22Rv1 (cell line): ENCODE results near the gene ABI1.
"Not testable (repeated sequence)": the region's sequence is repeated elsewhere in the genome, so short reads cannot be mapped to it uniquely, and the experiment has no call there.

ENCODE experiments used
- H3K27ac ChIP-seq: fragments of 450-650 bp; 2 replicates; pipeline ENCODE4 v1.5.1; 2017
- CTCF ChIP-seq: fragments of 450-650 bp; IDR thresholded peaks from 2 replicates; pipeline ENCODE4 v1.5.1; 2017; ENCODE audit warnings: mild to moderate bottlenecking
- ZFX ChIP-seq: fragments of 450-650 bp; IDR thresholded peaks from 2 replicates; pipeline ENCODE4 v1.6.1; 2017; ENCODE audit warnings: antibody characterized with exemption, borderline replicate concordance

ABI1 gene

DNA sequence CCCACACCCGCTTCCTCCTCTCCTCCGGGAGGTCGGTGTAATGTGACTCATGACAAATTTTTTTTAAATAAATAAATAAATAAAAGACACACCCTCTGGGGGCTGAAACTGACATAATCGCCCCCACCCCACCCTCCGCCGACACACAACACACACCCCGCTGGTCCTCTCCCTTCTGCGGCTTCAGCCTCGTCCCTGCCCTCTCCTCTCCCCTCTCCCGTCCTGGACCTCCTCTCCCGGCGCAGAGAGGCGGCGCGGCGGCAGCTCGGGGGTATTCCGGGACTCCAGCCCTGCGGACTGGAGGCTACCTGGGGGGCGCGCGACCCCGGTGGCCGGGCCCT is 686 bp downstream of the ABI1 start:
- TF ChIP-seq ZFX (no peak), CTCF (no peak)

DNA sequence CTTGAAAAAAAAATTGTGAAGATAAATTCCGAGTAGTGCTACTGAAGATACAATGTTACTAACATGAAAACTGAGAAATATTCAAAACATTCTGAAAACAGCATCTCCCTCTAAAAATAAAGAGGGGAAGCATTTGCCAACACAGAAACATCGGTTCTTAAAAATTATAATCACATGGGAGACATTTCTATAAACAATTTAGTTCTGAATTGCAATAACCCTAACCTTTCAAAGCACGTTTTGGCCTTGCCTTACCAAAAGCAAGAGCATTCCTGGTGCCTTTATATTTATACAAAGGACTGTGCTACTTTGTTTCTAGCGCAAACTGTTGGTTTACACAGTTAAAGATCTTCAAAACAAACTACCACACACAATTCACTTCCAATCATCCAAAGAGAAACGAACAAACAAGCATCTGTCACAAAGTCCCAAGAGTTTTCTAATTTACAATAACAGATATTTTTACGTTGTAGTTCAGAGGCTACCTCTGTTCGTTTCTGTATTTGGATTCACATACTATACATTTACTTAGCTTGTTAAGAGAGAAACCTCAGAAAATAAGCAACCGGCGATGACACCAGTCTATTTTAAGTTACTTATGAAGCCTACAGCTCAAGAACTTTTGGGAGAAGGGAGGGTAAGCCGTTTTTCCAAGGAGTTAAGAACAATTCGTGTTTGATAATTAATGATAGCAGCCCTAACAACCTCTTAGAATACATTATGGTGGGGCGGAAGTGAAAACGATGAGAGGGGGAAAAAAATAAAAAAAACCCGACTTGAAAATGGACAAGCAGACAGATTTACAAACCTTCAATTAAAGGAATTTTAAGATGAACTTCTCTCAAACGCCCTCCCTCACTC is 1.3 kb downstream of the ABI1 start:
- TF ChIP-seq CTCF (no peak), ZFX (no peak)
- H3K27ac ChIP-seq: peak overlapping the region; percentile 93

More for the DNA sequence above, 686 bp downstream of the ABI1 start:
- H3K27ac ChIP-seq: peak overlapping the region; percentile 93

DNA sequence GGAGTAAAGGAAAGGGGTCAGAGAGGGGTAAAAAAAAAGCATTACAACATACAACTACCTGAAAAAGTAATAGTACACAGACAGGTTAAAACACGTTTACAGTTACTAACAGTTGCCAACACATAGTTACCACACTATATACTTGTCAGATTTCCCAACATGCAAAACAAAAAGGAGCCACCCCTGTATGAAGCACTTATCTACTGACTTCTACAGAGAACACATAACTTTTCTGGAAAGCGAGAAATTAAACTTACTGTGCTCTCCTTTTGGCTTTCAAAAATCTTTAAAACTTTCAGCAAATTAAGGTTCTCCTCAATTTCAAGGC is 2.1 kb downstream of the ABI1 start:
- H3K27ac ChIP-seq: no peak overlapping the region
- TF ChIP-seq ZFX (no peak), CTCF (no peak)

DNA sequence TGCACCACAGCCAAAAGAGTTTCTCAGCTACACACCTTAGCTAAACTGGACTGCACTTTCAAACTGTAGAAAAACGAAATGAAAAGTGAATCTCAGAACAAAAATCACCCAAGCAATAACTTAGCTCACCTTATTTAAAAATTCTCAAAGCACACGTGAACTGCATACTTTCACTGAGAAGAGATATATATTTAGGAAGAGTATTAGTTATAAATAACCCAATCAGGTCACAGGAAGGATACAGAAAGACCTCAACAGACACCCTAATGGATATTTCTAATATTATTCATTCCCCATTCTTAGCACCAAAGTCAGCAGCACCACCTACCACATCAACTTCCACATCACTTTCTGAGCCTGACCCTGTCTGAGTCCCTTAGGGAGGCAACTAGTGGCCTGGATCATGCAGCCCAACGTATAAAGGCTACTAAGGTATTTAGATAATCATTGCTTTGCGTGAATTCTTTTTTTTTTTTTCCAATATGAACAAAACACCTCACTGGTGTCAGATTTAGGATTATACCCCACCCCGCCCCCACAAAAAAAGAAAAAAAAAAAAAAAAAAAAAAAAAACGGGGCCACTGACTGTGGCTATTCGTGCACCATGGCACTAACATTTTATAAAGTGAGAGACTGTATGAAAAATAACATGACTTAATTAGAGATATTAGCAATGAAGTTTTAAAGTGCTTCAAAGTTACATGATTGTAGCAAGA is 2.6 kb downstream of the ABI1 start:
- TF ChIP-seq CTCF (no peak), ZFX (no peak)
- H3K27ac ChIP-seq: no peak overlapping the region

GRCh38 chr10:26857553-26857952 is 3.2 kb downstream of the ABI1 start:
- not testable (repeated sequence) for H3K27ac ChIP-seq

- no peak overlapping the region for H3K27ac ChIP-seq
- TF ChIP-seq CTCF: no peak
- TF ChIP-seq ZFX: no peak
These were observed 5.6 kb downstream of the ABI1 start for GRCh38 chr10:26855186-26855585.

- no peak overlapping the region for H3K27ac ChIP-seq
- TF ChIP-seq ZFX (no peak), CTCF (no peak)
These were observed 6.2 kb downstream of the ABI1 start for GRCh38 chr10:26854524-26854923.
